ENCODE results near the gene PDILT.
"Not testable (repeated sequence)": the region's sequence is repeated elsewhere in the genome, so short reads cannot be mapped to it uniquely, and the experiment has no call there.

PDILT gene

GRCh38 chr16:20317117-20317516 lies 87.4 kb downstream of the PDILT start:
- Mint-ChIP-seq H3K4me3 (no peak overlapping the region), H3K27ac (no peak overlapping the region), H3K36me3 (ENCODE audit: low read depth) (no peaks in the 10 kb centered on the region), H3K27me3 (peaks cover 1% of the 10 kb centered on the region), H3K9me3 (no peaks in the 10 kb centered on the region), H3K4me1 (ENCODE audit: low read depth) (no peaks in the 10 kb centered on the region)
- intact Hi-C loops (cut with micrococcal nuclease), result no loop called here

GRCh38 chr16:20316715-20317114 lies 87.8 kb downstream of the PDILT start:
- no peak overlapping the region for H3K4me3 Mint-ChIP-seq
- H3K36me3 Mint-ChIP-seq (ENCODE audit: low read depth), result no peaks in the 10 kb centered on the region
- H3K9me3 Mint-ChIP-seq, result no peaks in the 10 kb centered on the region
- intact Hi-C loops (cut with micrococcal nuclease), result no loop called here
- H3K27ac Mint-ChIP-seq, result no peak overlapping the region
- H3K4me1 Mint-ChIP-seq (ENCODE audit: low read depth), result no peaks in the 10 kb centered on the region
- H3K27me3 Mint-ChIP-seq, result peaks cover 1% of the 10 kb centered on the region

GRCh38 chr16:20315764-20316163 lies 88.8 kb downstream of the PDILT start:
- Mint-ChIP-seq H3K4me3 (no peak overlapping the region), H3K4me1 (ENCODE audit: low read depth) (no peaks in the 10 kb centered on the region), H3K27me3 (peaks cover 1% of the 10 kb centered on the region), H3K27ac (no peak overlapping the region), H3K9me3 (no peaks in the 10 kb centered on the region), H3K36me3 (ENCODE audit: low read depth) (no peaks in the 10 kb centered on the region)
- intact Hi-C loops (cut with micrococcal nuclease), result no loop called here

GRCh38 chr16:20314575-20314974 lies 90.0 kb downstream of the PDILT start:
- no peak overlapping the region for H3K27ac Mint-ChIP-seq
- no peak overlapping the region for H3K4me3 Mint-ChIP-seq
- intact Hi-C loops (cut with micrococcal nuclease), result no loop called here
- peaks cover 1% of the 10 kb centered on the region for H3K27me3 Mint-ChIP-seq
- H3K4me1 Mint-ChIP-seq (ENCODE audit: low read depth), result no peaks in the 10 kb centered on the region
- no peaks in the 10 kb centered on the region for H3K9me3 Mint-ChIP-seq
- no peaks in the 10 kb centered on the region for H3K36me3 Mint-ChIP-seq (ENCODE audit: low read depth)

- Mint-ChIP-seq H3K27ac (no peak overlapping the region), H3K4me3 (no peak overlapping the region), H3K36me3 (ENCODE audit: low read depth) (no peaks in the 10 kb centered on the region), H3K27me3 (peaks cover 1% of the 10 kb centered on the region), H3K9me3 (no peaks in the 10 kb centered on the region), H3K4me1 (ENCODE audit: low read depth) (no peaks in the 10 kb centered on the region)
- intact Hi-C loops (cut with micrococcal nuclease), result no loop called here
These were observed 90.8 kb downstream of the PDILT start for GRCh38 chr16:20313741-20314140.

GRCh38 chr16:20312536-20313095 lies 91.9 kb downstream of the PDILT start:
- H3K27me3 Mint-ChIP-seq; H3K9me3 Mint-ChIP-seq; H3K4me3 Mint-ChIP-seq; H3K4me1 Mint-ChIP-seq (ENCODE audit: low read depth); intact Hi-C loops (cut with micrococcal nuclease); H3K27ac Mint-ChIP-seq; H3K36me3 Mint-ChIP-seq (ENCODE audit: low read depth): not testable (repeated sequence)

GRCh38 chr16:20311548-20311947 lies 93.0 kb downstream of the PDILT start:
- Mint-ChIP-seq H3K4me1 (ENCODE audit: low read depth) (no peaks in the 10 kb centered on the region), H3K4me3 (no peak overlapping the region), H3K27me3 (peaks cover 5% of the 10 kb centered on the region), H3K9me3 (no peaks in the 10 kb centered on the region), H3K36me3 (ENCODE audit: low read depth) (no peaks in the 10 kb centered on the region), H3K27ac (no peak overlapping the region)
- intact Hi-C loops (cut with micrococcal nuclease), result no loop called here

- no peak overlapping the region for H3K4me3 Mint-ChIP-seq
- H3K27ac Mint-ChIP-seq, result no peak overlapping the region
- H3K4me1 Mint-ChIP-seq (ENCODE audit: low read depth), result no peaks in the 10 kb centered on the region
- H3K27me3 Mint-ChIP-seq, result peaks cover 7% of the 10 kb centered on the region
- intact Hi-C loops (cut with micrococcal nuclease), result no loop called here
- no peaks in the 10 kb centered on the region for H3K36me3 Mint-ChIP-seq (ENCODE audit: low read depth)
- H3K9me3 Mint-ChIP-seq, result no peaks in the 10 kb centered on the region
These were observed 93.8 kb downstream of the PDILT start for GRCh38 chr16:20310421-20311395.

- no peaks in the 10 kb centered on the region for H3K36me3 Mint-ChIP-seq (ENCODE audit: low read depth)
- H3K4me3 Mint-ChIP-seq, result no peak overlapping the region
- peaks cover 10% of the 10 kb centered on the region for H3K27me3 Mint-ChIP-seq
- H3K9me3 Mint-ChIP-seq, result no peaks in the 10 kb centered on the region
- intact Hi-C loops (cut with micrococcal nuclease), result no loop called here
- no peak overlapping the region for H3K27ac Mint-ChIP-seq
- H3K4me1 Mint-ChIP-seq (ENCODE audit: low read depth), result no peaks in the 10 kb centered on the region
These were observed 94.8 kb downstream of the PDILT start for GRCh38 chr16:20309786-20310185.

Data from dendritic cell treated with granulocyte-macrophage colony-stimulating factor and Interleukin-4, amounts not matched to agents 40 ng/mL and 50 ng/mL, for 4 days (primary cell).